A673 (cell line): ENCODE measurements around the gene TSTD1. TPM values are rescaled to one million over a fixed set of nuclear protein-coding genes. Genes with fewer than 3 reads are reported as not detected.
"Not testable (repeated sequence)": the region's sequence is repeated elsewhere in the genome, so short reads cannot be mapped to it uniquely, and the experiment has no call there.

ENCODE experiments used
- BruUV-seq: library from RNA; stranded (reverse); fragments of 400-500 nt; replicated peaks from 2 replicates; lab custom pipeline; 2021; lab: Mats Ljungman, UMichigan
- CTCF ChIA-PET: fragments of 300-600 bp; sonication (Branson Sonifier 250); formaldehyde crosslinking; loops from one replicate; lab custom pipeline; 2022; ENCODE audit warnings: antibody characterized with exemption; lab: Charles Lee
- POLR2A ChIA-PET: fragments of 300-600 bp; sonication (Branson Sonifier 250); formaldehyde crosslinking; loops from one replicate; lab custom pipeline; 2022; ENCODE audit warnings: antibody characterized with exemption; ENCODE audit not compliant: low non-redundant PET; lab: Charles Lee
- DNase-seq: peaks from one replicate; pipeline ENCODE4 v3.0.0-alpha.2; 2015; ENCODE audit warnings: low spot score
- H3K27ac ChIP-seq: fragments of 200-600 bp; sonication (generic); 2 replicates; pipeline ENCODE4 v1.5.1; 2016; ENCODE audit warnings: mixed run types, low read depth, mild to moderate bottlenecking, mixed read lengths, antibody characterized with exemption, low read length; ENCODE audit not compliant: poor library complexity, severe bottlenecking
- H3K27me3 ChIP-seq: fragments of 200-600 bp; sonication (generic); replicated peaks from 2 replicates; pipeline ENCODE4 v1.6.1; 2017; ENCODE audit warnings: mixed run types, low read depth, mild to moderate bottlenecking, mixed read lengths, antibody characterized with exemption, low read length; ENCODE audit not compliant: insufficient read depth, poor library complexity
- H3K36me3 ChIP-seq: fragments of 200-600 bp; sonication (generic); 2 replicates; pipeline ENCODE4 v1.6.1; 2016; ENCODE audit warnings: mixed run types, mild to moderate bottlenecking, mixed read lengths, antibody characterized with exemption, low read length; ENCODE audit not compliant: insufficient read depth, poor library complexity, severe bottlenecking
- H3K4me1 ChIP-seq: fragments of 200-600 bp; sonication (generic); 2 replicates; pipeline ENCODE4 v1.6.1; 2017; ENCODE audit warnings: mixed run types, mild to moderate bottlenecking, mixed read lengths, antibody characterized with exemption, low read length; ENCODE audit not compliant: insufficient read depth, poor library complexity, severe bottlenecking
- H3K4me3 ChIP-seq: fragments of 200-600 bp; sonication (generic); 2 replicates; pipeline ENCODE4 v1.5.1; 2016; ENCODE audit warnings: low read depth, mixed run types, mild to moderate bottlenecking, mixed read lengths, low read length; ENCODE audit not compliant: poor library complexity, severe bottlenecking
- H3K9me3 ChIP-seq: fragments of 200-600 bp; sonication (generic); 2 replicates; pipeline ENCODE4 v1.6.1; 2016; ENCODE audit warnings: mixed run types, low read depth, mild to moderate bottlenecking, mixed read lengths, antibody characterized with exemption, low read length; ENCODE audit not compliant: poor library complexity, severe bottlenecking
- EZH2 ChIP-seq: fragments of 200-600 bp; sonication (generic); IDR thresholded peaks from 2 replicates; pipeline ENCODE4 v1.6.1; 2017; ENCODE audit warnings: borderline replicate concordance, low read depth, mild to moderate bottlenecking, mixed read lengths, antibody characterized with exemption, low read length; ENCODE audit not compliant: poor library complexity, severe bottlenecking
- intact Hi-C: fragments of 100-400 bp; cut with micrococcal nuclease; formaldehyde crosslinking; loops from one replicate; pipeline ENCODE4 v1.10.0; 2022; ENCODE audit not compliant: unreplicated experiment
- total RNA-seq: library from RNA; stranded (reverse); gene quantifications from 2 replicates; pipeline ENCODE4 v1.2.3, GENCODE V29; 2021
- TF ChIP-seq, protein P1 (sequence below): fragments of 300-800, 200-600 bp; sonication (generic); conservative IDR thresholded peaks from 2 replicates; pipeline ENCODE4 v1.5.1; 2017; ENCODE audit warnings: low read depth, mild to moderate bottlenecking, antibody characterized with exemption, low read length, moderate library complexity, mixed read lengths

Gene TSTD1
- total RNA-seq, 1 experiment from 2014 or later: 1.3 TPM

DNA sequence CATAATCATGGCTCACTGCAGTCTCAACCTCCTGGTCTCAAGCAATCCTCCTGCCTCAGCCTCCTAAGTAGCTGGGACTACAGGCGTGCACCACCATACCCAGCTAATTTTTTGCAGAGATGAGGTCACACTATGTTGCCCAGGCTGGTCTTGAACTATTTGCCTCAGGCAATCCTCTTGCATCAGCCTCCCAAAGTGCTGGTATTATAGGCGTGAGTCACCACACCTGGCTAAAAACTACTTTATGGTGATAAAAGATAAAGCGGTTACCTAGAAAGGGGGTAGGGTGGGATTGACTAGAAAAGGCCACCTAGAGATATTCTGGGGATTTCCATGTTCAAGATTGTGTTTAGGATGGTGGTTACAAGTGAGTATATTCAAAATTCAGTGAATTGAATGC is 5.0 kb downstream of the TSTD1 start:
- H3K36me3 ChIP-seq: no peaks in the 10 kb centered on the region
- H3K4me3 ChIP-seq: no peak overlapping the region
- no peak for TF ChIP-seq EZH2
- TF ChIP-seq, protein P1, sequence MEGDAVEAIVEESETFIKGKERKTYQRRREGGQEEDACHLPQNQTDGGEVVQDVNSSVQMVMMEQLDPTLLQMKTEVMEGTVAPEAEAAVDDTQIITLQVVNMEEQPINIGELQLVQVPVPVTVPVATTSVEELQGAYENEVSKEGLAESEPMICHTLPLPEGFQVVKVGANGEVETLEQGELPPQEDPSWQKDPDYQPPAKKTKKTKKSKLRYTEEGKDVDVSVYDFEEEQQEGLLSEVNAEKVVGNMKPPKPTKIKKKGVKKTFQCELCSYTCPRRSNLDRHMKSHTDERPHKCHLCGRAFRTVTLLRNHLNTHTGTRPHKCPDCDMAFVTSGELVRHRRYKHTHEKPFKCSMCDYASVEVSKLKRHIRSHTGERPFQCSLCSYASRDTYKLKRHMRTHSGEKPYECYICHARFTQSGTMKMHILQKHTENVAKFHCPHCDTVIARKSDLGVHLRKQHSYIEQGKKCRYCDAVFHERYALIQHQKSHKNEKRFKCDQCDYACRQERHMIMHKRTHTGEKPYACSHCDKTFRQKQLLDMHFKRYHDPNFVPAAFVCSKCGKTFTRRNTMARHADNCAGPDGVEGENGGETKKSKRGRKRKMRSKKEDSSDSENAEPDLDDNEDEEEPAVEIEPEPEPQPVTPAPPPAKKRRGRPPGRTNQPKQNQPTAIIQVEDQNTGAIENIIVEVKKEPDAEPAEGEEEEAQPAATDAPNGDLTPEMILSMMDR: no peak
- intact Hi-C loops: no loop called here
- ChIA-PET POLR2A (interaction anchor here (0.7 kb wide), 1 partner anchor 22 kb away, joined by 21 read pairs; no protein-coding TSS in a partner anchor), CTCF (interaction anchor here (0.7 kb wide), 1 partner anchor 164 kb away, joined by 5 read pairs; no protein-coding TSS in a partner anchor)
- no peaks in the 10 kb centered on the region for H3K9me3 ChIP-seq
- BruUV-seq: no TSS peak
- no peak for DNase-seq
- H3K27me3 ChIP-seq: no peaks in the 10 kb centered on the region
- H3K4me1 ChIP-seq: no peaks in the 10 kb centered on the region
- no peak overlapping the region for H3K27ac ChIP-seq

DNA sequence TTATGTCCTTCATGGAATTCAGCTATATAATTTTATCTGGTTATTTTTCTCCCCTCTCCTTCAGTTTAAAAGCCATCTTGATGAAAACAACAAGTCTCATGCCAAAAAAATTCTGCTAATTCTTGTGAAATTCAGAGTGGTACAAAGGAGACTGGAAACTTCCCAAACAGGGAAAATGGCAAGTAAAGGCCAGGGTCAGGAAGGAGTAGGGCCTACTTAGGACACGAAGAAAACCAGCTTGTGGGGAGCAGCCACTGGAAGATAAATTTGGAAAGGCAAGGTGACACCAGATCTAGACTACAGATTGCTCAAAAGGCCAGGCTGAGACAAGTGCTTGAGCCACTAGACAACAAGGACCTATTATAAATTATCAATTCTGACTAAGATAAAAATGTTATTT is 6.4 kb downstream of the TSTD1 start:
- no peaks in the 10 kb centered on the region for H3K36me3 ChIP-seq
- no peak overlapping the region for H3K27ac ChIP-seq
- POLR2A ChIA-PET: no interaction called here
- CTCF ChIA-PET: no interaction called here
- no peaks in the 10 kb centered on the region for H3K27me3 ChIP-seq
- no TSS peak for BruUV-seq
- intact Hi-C loops: no loop called here
- no peaks in the 10 kb centered on the region for H3K9me3 ChIP-seq
- no peak overlapping the region for H3K4me3 ChIP-seq
- no peak for DNase-seq
- TF ChIP-seq, protein P1: no peak
- no peak for TF ChIP-seq EZH2
- no peaks in the 10 kb centered on the region for H3K4me1 ChIP-seq

DNA sequence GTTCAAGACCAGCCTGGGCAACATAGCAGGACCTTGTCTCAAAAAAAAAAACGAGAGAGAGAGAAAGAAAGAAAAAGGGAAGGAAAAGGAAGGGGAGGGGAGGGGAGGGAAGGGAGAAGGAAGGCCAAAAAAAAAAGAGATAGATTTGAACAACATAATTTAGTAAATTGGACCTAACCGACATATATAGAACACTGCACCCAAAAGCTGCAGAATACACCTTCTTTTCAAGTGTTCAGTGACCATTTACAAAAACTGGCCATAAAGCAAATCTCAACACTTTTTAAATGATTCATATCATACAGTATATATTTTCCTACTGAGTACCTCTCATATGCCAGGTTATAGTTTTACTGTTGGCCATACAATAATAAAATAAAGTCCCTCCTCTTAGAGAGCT is 6.9 kb downstream of the TSTD1 start:
- ChIA-PET CTCF (no interaction called here), POLR2A (no interaction called here)
- H3K4me1 ChIP-seq: no peaks in the 10 kb centered on the region
- H3K36me3 ChIP-seq: no peaks in the 10 kb centered on the region
- no peak for DNase-seq
- no peak for TF ChIP-seq EZH2
- TF ChIP-seq, protein P1: no peak
- no peak overlapping the region for H3K27ac ChIP-seq
- no peaks in the 10 kb centered on the region for H3K9me3 ChIP-seq
- BruUV-seq: no TSS peak
- intact Hi-C loops: no loop called here
- H3K27me3 ChIP-seq: no peaks in the 10 kb centered on the region
- no peak overlapping the region for H3K4me3 ChIP-seq

DNA sequence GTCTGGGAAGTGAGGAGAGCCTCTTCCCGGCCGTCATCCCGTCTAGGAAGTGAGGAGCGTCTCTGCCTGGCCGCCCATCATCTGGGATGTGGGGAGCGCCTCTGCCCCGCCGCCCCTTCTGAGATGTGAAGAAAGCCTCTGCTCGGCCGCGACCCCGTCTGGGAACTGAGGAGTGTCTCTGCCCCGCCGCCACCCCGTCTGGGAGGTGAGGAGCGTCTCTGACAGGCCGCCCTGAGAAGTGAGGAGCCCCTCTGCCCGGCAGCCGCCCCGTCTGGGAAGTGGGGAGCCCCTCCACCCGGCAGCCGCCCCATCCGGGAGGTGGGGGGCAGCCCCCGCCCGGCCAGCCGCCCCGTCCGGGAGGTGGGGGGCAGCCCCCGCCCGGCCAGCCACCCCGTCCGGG is 9.3 kb downstream of the TSTD1 start:
- intact Hi-C loops, H3K36me3 ChIP-seq, H3K4me3 ChIP-seq, DNase-seq, H3K27ac ChIP-seq, CTCF ChIA-PET, H3K4me1 ChIP-seq, BruUV-seq, H3K9me3 ChIP-seq, H3K27me3 ChIP-seq, POLR2A ChIA-PET: not testable (repeated sequence)

DNA sequence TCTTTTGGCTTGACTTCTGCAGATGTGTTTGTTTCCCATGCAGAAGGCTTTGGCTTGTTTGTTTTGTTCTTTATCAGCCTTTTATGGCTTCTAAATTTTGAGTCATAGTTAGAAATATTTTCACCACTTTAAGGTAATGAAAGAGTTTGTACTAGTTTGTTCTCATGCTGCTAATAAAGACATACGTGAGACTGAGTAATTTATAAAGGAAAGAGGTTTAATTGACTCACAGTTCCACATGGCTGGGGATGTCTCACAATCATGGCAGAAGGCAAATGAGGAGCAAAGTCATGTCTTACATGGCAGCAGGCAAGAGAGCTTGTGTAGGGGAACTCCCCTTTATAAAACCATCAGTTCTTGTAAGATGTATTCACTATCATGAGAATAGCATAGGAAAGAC is 11.8 kb downstream of the TSTD1 start:
- H3K9me3 ChIP-seq, DNase-seq, H3K27ac ChIP-seq, H3K36me3 ChIP-seq, BruUV-seq, H3K27me3 ChIP-seq, intact Hi-C loops, H3K4me3 ChIP-seq, H3K4me1 ChIP-seq: not testable (repeated sequence)
- ChIA-PET POLR2A (interaction anchor here (0.7 kb wide), 1 partner anchor 27 kb away, joined by 9 read pairs; no protein-coding TSS in a partner anchor), CTCF (interaction anchor here (0.7 kb wide), 1 partner anchor 29 kb away, joined by 5 read pairs; no protein-coding TSS in a partner anchor)
